DMS153 treated with DMSO at 0.1 percent for 48 hours (cell line): ENCODE measurements around the gene KRTAP3-3.
"Not testable (repeated sequence)": the region's sequence is repeated elsewhere in the genome, so short reads cannot be mapped to it uniquely, and the experiment has no call there.

ENCODE experiments used
- DNase-seq: peaks from one replicate; lab custom pipeline; 2025; ENCODE audit not compliant: unreplicated experiment; lab: John Stamatoyannopoulos, UW

Gene KRTAP3-3

DNA sequence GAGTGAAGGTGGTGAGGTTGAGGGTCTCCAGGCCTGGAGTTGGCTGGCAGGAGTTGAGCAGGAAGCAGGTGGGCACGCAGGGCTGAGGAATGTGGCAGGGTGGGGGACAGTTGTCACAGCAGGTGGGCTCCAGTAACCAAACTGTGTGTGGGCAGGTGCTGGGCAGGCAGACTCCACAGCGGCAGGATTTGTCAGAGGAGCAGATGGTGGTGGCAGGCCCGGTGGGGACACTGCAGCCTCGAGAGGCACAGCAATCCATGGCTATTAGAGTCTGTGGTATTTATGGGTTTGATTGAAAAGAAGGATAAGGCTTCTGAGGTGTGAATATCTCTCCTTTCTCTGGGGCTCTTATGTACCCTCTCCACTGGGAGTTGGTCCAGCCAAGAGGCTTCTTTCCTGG is at the start of gene KRTAP3-3:
TSS of gene KRTAP3-3 (minus strand) at position 326 of the 400 bp plus-strand sequence. CDS start at position 259, 67 bp downstream.
- peak; percentile 78 for DNase-seq

GRCh38 chr17:41042953-41043352 is 49.0 kb upstream of the KRTAP3-3 start:
- DNase-seq: no peak

- DNase-seq: not testable (repeated sequence)
Measured at GRCh38 chr17:41040783-41041571, 47.0 kb upstream of the KRTAP3-3 start, which contains the start of gene KRTAP1-1. Gene KRTAP1-1, minus strand, starts transcription at chr17:41041450. Its CDS starts 53 bp downstream, at chr17:41041397.

DNA sequence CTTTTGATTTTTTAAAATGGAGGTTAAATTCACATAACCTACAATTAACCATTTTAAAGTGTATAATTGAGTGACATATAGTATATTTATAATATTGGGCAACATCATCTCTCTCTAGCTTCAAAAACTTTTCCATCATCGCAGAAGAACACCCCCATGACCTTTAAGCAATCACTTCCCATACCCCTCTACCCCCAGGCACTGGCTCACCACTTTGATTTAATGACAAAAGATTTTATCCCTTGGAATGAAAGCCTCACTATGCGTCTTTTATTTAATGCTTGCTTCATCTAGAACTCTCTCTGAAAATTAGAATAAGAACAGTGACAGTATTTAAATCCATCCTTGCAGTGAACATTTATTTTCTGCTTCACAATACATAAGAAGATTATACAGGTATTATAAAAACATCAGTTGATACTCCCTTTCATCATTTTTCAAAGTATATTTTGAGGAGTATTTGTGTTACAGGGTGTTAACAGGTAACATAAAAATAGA is 43.9 kb upstream of the KRTAP3-3 start:
- DNase-seq: no peak

DNA sequence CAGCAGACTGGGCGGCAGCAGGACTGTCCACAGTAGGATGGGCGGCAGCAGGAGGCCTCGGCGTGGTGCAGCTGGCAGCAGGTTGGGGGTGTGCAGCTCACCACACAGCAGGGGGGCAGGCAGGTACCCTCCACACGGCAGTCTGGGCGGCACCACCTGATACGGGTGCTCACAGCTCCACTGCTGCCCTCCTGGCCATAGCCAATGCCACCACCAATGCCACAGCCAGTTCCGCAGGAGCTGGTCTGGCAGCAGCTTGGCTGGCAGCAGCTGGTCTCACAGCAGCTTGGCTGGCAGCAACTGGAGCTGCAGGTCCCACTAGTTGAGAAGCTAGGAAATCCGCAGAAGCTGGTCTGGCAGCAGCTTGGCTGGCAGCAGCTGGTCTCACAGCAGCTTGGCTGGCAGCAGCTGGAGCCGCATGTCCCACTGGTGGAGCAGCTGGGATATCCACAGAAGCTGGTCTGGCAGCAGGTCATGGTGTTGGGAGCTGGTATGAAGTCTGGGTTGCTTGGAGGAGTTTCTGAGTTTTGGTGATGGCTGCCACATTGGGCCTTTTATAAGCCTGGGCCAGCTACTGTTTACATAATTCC is 40.5 kb upstream of the KRTAP3-3 start, which contains the start of gene KRTAP1-3:
TSS of gene KRTAP1-3 (minus strand) at position 529 of the 590 bp plus-strand sequence. CDS start at position 476, 53 bp downstream.
- not testable (repeated sequence) for DNase-seq

DNA sequence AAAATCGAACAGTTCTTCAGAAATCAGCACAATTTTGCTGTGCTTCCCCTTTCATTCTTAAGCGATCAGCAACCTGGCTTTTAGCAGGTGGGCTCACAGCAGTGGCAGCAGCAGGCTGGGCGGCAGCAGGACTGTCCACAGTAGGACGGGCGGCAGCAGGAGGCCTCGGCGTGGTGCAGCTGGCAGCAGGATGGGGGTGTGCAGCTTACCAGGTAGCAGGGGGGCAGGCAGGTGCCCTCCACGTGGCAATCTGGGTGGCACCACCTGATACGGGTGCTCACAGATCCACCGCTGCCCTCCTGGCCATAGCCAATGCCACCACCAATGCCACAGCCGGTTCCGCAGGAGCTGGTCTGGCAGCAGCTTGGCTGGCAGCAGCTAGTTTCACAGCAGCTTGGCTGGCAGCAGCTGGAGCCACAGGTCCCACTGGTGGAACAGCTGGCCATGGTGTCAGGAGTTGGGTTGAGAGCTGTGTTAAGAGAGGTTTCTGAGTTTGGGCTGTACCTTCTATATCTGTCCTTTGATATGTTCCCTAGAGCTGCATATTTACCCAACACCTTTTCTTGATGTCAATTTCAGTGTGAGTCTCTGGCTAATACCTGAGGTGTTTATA is 35.8 kb upstream of the KRTAP3-3 start, which contains the start of gene KRTAP1-4:
TSS of gene KRTAP1-4 (minus strand) at position 563 of the 613 bp plus-strand sequence. CDS start at position 446, 117 bp downstream.
- DNase-seq: no peak

- no peak for DNase-seq
Measured at GRCh38 chr17:41026715-41027471, 32.9 kb upstream of the KRTAP3-3 start, which contains the start of gene KRTAP1-5. Gene KRTAP1-5, minus strand, starts transcription at chr17:41027208. Its CDS starts 53 bp downstream, at chr17:41027155.

GRCh38 chr17:41024697-41025096 is 30.7 kb upstream of the KRTAP3-3 start:
- no peak for DNase-seq

DNA sequence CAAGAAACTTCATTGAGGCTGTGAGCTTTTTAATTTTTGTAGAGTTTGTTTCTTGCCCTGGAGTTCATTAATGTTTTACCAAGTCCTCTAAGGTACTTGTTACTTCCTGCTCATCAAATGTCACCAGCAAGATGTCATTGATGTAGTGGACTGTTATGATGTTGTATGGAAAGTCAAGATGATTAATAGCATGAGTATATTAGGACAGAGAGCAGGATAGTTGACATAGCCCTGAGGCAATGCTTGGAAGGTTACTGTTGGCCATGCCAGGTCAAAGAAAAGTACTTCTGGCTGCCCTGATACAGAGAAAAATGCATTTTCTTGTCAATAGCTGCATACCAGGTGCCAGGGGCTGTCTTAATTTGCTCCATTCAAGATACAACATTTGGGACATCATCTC is 26.4 kb upstream of the KRTAP3-3 start:
- no peak for DNase-seq

DNA sequence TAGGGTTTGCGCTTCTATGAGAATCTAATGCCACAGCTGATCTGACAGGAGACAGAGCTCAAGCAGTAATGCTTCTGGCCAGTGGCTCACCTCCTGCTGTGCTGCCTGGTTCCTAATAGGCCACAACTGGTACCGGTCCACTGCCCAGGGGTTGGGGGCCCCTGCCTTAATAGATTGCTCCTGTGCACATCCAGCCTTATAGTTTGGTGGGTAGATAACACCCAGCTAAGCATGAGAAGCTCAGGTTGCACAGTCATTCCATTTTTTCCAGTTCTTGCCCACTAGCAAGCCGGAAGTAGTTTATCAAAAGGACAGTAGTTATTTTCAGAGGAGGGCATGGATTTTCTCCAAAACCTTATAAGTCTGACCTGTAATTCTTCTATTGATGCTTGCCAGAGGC is 25.5 kb upstream of the KRTAP3-3 start:
- no peak for DNase-seq

DNA sequence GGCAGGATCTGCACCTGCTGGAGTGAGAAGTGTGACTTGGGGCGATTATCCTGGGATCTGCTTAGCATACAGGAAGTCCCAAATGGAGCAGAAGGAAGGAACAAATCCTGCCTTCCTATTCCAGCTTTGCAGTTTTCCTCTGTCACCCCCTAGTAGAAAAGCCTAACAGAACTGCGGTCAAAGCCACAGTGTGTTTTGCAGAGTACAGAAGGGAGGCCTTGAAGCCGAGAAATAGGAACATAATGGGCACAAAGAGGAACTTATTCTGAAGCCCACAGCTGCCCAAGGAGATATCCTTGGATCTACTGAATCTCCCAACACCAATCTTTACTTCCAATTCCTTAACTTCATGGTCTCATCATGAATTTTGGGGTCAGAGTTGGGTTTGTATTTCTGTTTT is 24.6 kb upstream of the KRTAP3-3 start:
- DNase-seq: no peak

- DNase-seq: no peak
Measured at GRCh38 chr17:41016578-41017215, 22.7 kb upstream of the KRTAP3-3 start.

GRCh38 chr17:41015454-41015853 is 21.5 kb upstream of the KRTAP3-3 start:
- no peak for DNase-seq

- no peak for DNase-seq
Measured at GRCh38 chr17:41013606-41014005, 19.6 kb upstream of the KRTAP3-3 start.

DNA sequence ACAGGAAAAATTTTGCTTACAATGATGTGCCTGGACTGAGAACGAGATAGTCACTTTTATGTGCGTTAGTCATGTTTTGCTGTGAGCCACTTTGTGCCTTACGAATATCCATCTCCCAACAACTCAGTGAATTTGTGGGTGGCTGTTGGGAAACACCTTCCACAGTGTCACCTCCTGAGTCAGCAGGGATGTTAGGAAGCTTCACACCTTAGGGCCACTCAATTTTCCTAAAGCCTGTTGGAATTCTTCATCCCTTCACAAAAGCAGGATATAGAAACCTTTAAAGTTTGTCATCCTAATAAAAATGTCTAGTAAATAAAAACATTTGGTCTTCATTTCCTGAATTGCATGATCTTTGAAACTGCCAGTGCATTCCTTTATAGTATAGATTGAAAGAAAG is 19.2 kb upstream of the KRTAP3-3 start:
- DNase-seq: no peak

- DNase-seq: no peak
Measured at GRCh38 chr17:41012326-41013120, 18.6 kb upstream of the KRTAP3-3 start.

DNA sequence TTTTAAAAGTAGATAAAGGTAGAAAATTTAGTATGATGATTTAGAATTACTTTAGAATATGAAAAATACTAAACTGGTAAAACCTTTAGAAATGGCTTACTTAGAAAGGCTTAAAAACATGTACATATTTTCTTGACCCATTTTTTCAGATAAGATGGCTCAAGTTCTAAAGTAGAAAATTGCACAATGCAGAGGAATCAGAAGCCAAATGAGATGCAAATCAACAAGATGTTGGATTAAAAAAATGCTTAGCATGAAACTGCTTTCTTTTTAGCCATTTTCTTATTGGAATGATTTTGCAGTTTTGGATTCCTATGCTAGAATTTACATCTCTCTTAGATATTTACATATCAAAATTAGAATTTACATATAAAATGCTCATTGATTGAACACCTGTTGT is 16.5 kb upstream of the KRTAP3-3 start:
- DNase-seq: no peak

DNA sequence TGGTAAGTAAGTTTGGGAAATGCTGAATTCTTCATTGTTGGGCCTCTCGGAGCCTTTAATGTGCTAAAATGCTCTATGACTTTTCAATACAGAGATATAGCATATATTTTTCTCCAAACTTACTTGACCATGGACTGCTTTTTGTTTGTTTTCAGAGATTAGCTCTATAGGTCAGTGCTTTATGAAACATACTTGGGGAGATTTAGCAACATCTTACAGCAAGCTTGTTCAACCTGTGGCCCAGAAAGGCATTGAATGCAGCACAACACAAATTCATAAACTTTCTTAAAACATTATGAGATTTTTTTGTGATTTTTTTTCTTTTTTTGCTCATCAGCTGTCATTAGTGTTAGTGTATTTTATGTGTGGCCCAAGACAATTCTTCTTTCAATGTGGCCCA is 16.0 kb upstream of the KRTAP3-3 start:
- no peak for DNase-seq

- DNase-seq: peak; percentile 31
Measured at GRCh38 chr17:41009301-41009760, 15.4 kb upstream of the KRTAP3-3 start.
